HG03571 (cell line): ENCODE measurements around the gene SPIB.
"Not testable (repeated sequence)": the region's sequence is repeated elsewhere in the genome, so short reads cannot be mapped to it uniquely, and the experiment has no call there.

Source experiments
- ATAC-seq: cut with Tn5 transposase; IDR thresholded peaks from one replicate; pipeline ENCODE4 v1.9.1; 2021; ENCODE audit not compliant: unreplicated experiment

SPIB gene

DNA sequence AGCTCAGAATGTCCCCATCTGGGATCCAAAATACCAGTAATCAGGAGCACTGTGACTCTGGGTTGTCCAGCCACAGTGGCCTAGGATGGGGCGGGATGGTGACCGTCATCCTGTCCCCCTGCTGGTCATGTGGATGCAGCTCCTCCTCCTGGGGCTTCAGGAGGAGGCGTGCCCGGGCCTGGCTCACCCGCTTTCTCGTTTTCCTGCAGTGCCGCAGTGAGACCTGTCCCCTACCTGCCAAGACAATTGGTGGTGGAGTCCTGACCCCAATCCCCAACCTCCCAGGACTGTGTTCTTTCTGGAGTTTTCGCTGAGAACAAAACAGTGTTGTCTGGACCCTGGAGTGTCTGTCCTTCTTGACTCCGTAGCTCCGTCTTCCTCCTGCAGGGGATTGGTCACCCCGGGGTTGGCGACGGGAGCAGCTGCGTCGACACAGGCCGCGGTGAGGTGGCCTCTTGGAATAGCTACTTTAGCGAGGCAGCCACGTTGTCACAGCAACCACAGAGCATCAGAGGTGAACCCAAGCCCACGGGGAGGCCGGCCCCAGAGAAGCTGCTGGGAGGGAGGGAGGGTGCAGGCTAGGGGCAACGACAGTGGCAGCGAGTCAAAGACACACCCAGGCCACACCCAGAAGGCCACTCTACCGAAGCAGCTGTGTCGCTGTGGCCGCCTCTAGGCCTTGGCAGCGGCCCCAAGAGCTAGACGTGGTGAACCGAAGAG, 47.4 kb downstream of the SPIB start:
- ATAC-seq, result no peak

DNA sequence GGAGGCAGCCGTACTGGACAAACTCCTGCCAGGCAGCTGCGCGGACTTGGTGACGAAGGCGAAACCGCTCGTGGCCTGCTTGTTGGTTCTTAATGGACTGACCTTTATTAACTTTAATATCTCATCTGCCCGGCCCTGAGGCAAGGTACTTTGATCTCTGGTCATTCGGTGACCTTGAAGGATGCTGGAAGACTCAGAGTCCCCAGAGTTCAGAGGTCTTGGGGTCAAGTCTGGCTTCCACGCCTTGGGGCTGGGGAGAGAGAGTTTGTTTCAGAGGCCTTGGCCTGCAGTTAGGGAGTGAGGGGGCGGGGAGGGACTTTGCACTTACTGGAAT, 47.9 kb downstream of the SPIB start:
- no peak for ATAC-seq

DNA sequence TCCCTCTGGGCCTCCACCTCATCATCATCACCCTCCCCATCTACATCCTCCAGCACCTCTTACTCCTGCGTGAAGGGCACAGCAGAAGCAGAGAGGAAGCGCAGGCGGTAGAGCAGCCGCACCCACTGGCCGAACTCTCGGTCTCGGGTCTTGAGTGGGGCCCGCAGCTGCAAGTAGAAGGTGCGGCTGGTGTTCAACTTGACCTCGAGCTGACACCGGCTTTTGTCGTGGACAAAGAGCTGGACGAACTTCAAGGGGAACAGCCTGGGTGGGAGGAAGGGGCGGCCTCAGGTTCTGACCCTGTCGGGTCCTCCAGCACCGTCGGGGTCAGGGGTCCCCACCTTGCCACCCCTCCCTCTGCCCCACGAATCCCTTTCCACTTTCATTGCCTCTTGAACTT, 48.8 kb downstream of the SPIB start:
- no peak for ATAC-seq

DNA sequence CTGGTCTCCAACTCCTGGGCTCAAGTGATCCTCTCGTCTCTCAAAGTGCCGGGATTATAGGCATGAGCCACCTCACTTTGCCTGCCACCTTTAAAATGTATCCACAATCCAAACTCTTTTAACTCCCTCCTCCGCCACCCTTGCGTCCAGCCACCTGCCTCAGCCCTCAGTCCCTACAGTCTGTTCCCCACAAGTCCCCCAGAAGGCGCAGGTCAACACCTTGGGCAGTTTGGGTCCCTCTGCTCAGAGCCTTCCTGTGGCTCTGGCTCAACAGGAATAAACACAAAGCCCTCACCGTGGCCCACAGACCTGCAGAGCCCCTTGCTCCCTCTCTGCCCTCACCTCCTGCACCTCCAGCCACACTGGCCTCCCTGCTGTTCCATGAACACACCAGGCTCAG, 50.1 kb downstream of the SPIB start:
- no peak for ATAC-seq

DNA sequence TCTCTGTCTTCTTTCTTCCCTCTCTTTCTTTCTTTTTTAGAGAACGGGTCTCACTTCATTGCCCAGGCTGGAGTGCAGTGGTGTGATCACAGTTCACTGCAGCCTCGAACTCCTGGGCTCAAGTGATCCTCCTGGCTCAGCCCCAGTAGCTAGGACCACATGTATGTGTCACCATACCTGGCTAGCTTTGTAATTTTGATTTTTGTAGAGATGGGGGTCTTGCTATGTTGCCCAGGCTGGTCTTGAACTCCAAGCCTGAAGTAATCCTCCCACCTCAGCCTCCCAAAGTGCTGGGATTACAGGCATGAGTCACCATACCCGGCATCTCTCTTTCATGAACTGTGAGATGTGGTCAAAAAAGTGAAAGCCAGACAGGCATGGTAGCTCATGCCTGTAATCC, 54.6 kb downstream of the SPIB start:
- ATAC-seq, result not testable (repeated sequence)

DNA sequence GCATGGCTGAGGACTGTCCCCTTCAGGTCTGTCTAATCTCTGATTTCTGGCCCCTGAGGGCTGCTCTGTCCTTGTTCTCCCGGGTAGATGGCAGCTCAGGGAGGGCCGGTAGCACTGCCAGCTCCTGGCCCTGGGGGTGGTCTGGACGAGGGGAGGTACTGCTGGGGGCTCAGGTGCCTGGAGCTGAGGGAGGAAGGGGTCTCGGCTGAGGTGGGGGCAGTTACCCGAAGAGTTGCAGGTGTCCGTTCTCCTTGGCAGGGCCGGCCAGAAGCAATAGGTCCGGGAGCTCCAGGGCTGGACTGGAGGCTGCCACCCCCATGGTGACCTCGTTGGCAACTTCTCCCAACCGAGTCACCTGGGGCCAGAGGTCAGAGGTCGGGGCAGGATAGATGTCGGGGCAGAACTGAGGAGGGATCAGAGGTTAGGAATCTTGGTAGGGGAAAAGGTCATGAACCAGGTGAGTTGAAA, 56.4 kb downstream of the SPIB start:
- no peak for ATAC-seq

DNA sequence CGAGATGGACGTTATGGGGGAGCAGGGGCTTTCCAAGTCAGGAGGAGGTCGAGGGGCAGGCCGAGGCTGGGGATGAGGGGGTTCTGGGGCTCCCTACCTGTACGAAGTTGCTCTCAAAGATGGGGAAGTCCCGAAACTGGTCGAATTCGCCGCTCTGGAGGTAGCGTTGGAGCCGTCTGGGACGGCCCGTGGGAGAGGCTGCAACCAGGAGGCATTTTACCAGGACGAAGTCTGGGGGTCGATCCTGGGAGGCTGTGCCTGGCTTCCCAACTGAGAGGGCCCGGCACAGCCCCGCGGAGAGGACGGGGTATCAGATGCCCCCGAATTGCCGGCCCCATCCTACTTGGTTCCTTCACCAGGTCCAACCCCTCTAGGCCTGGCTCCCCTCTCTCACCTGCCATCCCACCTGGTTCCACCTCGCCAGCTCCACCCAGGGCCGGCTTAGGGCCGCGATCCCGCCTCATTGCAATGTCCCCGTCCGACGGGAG, 57.0 kb downstream of the SPIB start:
- peak; percentile 5 for ATAC-seq

DNA sequence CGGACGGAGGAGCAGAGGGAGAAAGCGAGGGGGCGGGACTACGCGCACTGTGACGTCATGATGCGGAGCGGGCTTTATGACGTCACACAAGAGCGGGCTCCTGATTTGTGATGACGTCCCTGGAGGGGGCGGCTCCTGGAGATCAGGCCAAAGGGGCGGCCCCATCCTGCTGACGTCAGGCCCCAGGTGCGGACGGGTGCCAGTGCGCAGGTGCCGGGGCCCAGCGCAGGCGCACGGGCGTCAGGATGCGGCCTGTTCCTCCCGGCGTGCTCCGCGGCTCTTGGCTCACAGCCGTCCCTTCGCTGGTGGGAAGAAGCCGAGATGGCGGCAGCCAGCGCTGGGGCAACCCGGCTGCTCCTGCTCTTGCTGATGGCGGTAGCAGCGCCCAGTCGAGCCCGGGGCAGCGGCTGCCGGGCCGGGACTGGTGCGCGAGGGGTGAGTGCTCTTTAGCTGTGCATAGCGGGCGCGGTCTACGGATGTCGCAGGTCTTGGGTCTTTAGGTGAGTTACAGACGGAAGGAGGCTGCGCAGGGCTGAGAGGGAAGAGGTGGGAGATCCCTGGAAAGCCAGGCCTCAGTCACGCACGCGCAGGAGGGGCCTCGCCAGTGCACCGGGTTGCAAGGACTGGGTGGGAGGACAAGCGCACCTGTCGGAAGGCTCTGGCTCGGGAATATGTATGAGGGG, 57.6 kb downstream of the SPIB start, which contains the start of the genes EMC10 and GARIN5A:
EMC10 (plus strand) TSS at position 284 of the 683 bp plus-strand sequence; CDS start at position 322, 38 bp downstream.
GARIN5A (minus strand) TSS at position 625 of the 683 bp plus-strand sequence; CDS start at position 165, 460 bp downstream.
- peak; percentile 78 for ATAC-seq

DNA sequence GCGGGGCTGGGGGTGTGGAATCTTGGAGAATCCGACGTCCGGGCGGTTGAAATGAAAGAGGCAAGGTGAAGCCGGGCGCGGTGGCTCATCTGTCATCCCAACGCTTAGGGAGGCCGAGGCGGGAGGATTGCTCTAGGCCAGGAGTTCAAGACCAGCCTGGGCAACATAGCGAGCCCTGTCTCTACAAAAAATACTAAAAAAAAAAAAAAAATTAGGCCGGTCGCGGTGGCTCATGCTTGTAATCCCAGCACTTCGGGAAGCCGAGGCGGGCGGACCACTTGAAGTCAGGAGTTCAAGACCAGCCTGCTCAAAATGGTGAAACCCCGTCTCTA, 58.1 kb downstream of the SPIB start:
- no peak for ATAC-seq

DNA sequence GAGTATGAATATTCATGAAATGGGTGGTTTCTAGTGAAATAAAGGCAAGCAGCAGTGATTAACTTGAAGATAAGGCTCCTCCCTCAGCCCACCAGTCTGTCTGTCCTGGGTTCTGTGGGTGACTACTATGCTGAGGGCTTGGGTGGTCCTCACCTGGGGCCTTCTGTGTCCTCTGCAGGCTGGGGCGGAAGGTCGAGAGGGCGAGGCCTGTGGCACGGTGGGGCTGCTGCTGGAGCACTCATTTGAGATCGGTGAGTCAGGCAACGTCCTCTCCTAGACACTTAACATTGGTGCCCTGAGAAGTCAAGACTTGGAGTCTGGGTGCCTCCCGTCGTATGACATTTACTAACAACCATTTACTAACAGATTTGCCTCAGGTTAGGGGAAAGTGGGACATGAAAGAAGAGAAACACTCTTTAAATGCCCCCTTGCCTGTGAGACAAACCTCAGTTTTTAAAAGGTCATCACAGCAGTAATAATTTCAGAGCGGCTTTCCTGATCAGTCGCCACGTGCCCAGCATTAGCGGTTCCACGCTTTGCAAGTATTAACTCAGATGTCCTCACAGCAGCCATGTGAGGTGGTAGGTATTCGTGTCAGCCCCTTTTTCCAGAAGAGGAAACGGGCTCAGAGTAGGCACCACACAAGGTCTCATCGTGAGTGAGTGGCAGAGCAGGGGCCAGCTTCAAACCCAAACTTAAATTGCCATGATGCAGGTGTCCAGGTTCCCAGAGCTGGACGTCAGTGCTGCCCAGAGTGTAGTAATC, 59.2 kb downstream of the SPIB start:
- no peak for ATAC-seq

DNA sequence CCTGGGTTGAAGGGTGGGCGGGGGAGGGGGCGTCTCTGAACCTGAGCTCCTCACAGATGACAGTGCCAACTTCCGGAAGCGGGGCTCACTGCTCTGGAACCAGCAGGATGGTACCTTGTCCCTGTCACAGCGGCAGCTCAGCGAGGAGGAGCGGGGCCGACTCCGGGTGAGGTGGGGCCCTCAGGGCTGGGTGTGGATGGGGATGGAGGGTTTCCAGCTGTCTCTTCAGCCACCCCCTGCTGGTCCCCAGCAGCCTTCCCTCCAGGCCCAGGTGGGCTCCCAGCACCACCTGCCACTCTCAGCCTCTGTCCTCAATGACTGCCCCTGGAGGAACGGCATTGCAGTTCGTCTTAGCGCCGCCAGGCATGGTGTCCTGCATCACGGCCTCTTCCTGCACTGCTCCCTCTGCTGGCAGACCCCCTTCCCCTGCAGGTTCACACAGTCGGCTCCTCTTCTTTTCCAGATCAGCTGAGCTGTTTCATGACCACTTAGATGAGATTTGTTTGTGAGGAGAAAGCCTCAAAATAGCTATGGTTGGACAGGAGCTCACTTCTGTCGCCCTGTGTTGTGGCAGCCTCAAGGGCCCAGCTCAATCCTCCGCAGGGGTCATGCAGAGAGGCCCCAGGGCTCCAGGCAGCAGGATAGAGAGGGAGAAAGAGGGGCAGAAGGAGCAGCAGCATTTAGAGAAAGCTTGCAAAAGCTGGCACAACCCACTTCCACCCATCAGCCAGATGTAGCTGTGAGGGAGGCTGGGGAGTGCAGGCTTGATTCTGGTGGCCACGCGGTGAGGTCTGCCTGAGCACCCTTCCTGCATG, 60.4 kb downstream of the SPIB start:
- ATAC-seq, result no peak

DNA sequence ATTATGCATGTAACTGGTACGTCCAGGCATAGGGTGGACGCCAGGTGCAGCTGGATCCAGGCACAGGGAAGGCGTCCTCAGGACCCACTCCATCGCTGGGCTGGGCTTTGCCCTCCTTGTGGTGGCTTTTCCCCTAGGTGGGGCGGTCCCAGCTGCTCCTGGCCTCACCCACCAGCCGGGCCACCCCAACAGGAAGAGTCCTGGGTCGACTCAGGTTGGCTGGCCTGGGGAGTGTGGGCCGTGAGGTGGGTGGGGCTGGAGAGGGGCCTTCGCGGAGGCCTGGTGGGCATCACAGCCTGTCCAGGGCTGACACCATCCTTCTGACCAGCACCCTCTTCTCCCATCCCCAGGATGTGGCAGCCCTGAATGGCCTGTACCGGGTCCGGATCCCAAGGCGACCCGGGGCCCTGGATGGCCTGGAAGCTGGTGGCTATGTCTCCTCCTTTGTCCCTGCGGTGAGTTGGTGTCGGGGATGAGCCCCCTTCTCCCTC, 61.1 kb downstream of the SPIB start:
- ATAC-seq, result no peak

DNA sequence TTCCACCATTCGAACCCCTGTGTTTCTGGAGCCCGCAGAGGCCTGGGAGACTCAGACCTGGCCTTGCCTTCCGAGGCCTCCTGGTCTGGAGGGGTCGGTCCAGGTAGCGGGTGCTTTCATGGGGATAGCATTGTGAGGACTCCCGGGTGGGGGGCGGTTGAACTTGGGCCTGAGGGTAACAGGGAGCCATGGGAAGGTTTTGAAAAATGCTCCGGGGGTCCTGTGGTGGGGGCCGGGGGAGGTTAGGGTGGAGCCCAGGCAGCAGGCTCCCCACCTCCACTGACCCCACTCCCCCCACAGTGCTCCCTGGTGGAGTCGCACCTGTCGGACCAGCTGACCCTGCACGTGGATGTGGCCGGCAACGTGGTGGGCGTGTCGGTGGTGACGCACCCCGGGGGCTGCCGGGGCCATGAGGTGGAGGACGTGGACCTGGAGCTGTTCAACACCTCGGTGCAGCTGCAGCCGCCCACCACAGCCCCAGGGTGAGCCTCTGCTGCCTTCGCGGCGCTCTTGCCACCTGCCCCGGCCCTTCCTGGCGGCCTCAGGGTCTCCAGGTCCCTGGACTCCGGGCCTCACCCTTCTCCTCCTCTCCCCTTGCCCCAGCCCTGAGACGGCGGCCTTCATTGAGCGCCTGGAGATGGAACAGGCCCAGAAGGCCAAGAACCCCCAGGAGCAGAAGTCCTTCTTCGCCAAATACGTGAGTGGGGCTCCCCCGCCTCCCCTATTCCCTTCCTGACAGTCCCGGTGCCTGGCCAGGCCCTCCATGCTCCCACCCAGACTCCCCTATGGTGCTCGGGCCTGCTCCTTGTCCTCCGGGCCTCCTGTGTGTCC, 61.8 kb downstream of the SPIB start:
- ATAC-seq, result no peak
